GM12878 (cell line): ENCODE results near the gene ELP6. TPM values are rescaled to one million over a fixed set of nuclear protein-coding genes. Genes with fewer than 3 reads are reported as not detected.
A peak's percentile ranks its signal among the peaks of the same experiment; 100 is the strongest.

Source experiments
- ATAC-seq: fragments of 200-7000 bp; cut with Tn5 transposase; 3 replicates; pipeline ENCODE4 v1.9.1; 2020; ENCODE audit warnings: mild to moderate bottlenecking, moderate library complexity
- BruUV-seq: library from RNA; stranded (reverse); fragments of 400-500 nt; replicated peaks from 2 replicates; lab custom pipeline; 2021; lab: Mats Ljungman, UMichigan
- CTCF ChIA-PET: fragments of 300-600 bp; sonication (Branson Sonifier 250); formaldehyde crosslinking; extraction: SDS; loops from one replicate; lab custom pipeline; 2021; ENCODE audit warnings: inconsistent platforms; lab: Yijun Ruan, JAX
- POLR2A ChIA-PET: fragments of 350-600 bp; formaldehyde crosslinking; extraction: SDS; loops from one replicate; lab custom pipeline; 2021; ENCODE audit warnings: inconsistent platforms; lab: Charles Lee
- RAD21 ChIA-PET: fragments of 300-600 bp; sonication (Branson Sonifier 250); formaldehyde crosslinking; loops from one replicate; lab custom pipeline; 2023; ENCODE audit warnings: antibody characterized with exemption; ENCODE audit not compliant: unreplicated experiment; lab: Charles Lee
- SMC1A ChIA-PET: fragments of 300-600 bp; sonication (Branson Sonifier 250); formaldehyde crosslinking; loops from one replicate; lab custom pipeline; 2023; ENCODE audit not compliant: unreplicated experiment, uncharacterized antibody; lab: Charles Lee
- DNase-seq: peaks from one replicate; pipeline ENCODE4 v3.0.0-alpha.2; 2011; ENCODE audit warnings: low read depth, low spot score
- FAIRE-seq: peaks from 3 replicates; lab custom pipeline; 2011; peaks lifted over from hg19 to GRCh38; lab: Jason Lieb, UNC
- H2AFZ ChIP-seq: 2 replicates; pipeline ENCODE4 v1.6.0; 2011; ENCODE audit warnings: low read depth, low read length, control low read depth; ENCODE audit not compliant: control insufficient read depth
- H3K27ac ChIP-seq: 2 replicates; pipeline ENCODE4 v1.5.1; 2011; ENCODE audit warnings: control low read depth; ENCODE audit not compliant: control insufficient read depth, insufficient read depth
- H3K27me3 ChIP-seq, 2 experiments: replicated peaks in 1 of 2; 2 replicates each; pipeline versions ENCODE4 v1.6.0 to v1.6.1; 2011; ENCODE audit warnings: low read length in 1 of 2; ENCODE audit not compliant: control insufficient read depth in 2 of 2, insufficient read depth in 2 of 2
- H3K36me3 ChIP-seq, 2 experiments: 2 replicates each; pipeline ENCODE4 v1.5.1; 2011; ENCODE audit warnings: low read length in 1 of 2; ENCODE audit not compliant: control insufficient read depth in 2 of 2, insufficient read depth in 2 of 2
- H3K4me1 ChIP-seq: 2 replicates; pipeline ENCODE4 v1.6.1; 2011; ENCODE audit warnings: mild to moderate bottlenecking, low read length, moderate library complexity, mixed read lengths; ENCODE audit not compliant: control insufficient read depth, insufficient read depth
- H3K4me2 ChIP-seq: 2 replicates; pipeline ENCODE4 v1.6.0; 2011; ENCODE audit warnings: control low read depth; ENCODE audit not compliant: control insufficient read depth, insufficient read depth
- H3K4me3 ChIP-seq: fragments of 200-600 bp; sonication (generic); 2 replicates; pipeline ENCODE4 v1.5.1; 2016
- H3K79me2 ChIP-seq: 2 replicates; pipeline ENCODE4 v1.6.0; 2011; ENCODE audit warnings: low read length; ENCODE audit not compliant: control insufficient read depth, insufficient read depth
- H3K9ac ChIP-seq: 2 replicates; pipeline ENCODE4 v1.8.0; 2011; ENCODE audit warnings: low read length, control low read depth, mixed read lengths; ENCODE audit not compliant: control insufficient read depth, insufficient read depth
- H3K9me3 ChIP-seq: replicated peaks from 3 replicates; pipeline ENCODE4 v1.5.1; 2011; ENCODE audit warnings: mild to moderate bottlenecking, low read length; ENCODE audit not compliant: control insufficient read depth, insufficient read depth
- H4K20me1 ChIP-seq: 2 replicates; pipeline ENCODE4 v1.6.0; 2011; ENCODE audit not compliant: control insufficient read depth, insufficient read depth
- BRCA1 ChIP-seq: IDR thresholded peaks from 2 replicates; pipeline ENCODE4 v1.6.1; 2011; ENCODE audit warnings: low read depth, low read length, improper control_type of control experiment
- KLF5 ChIP-seq: fragments of 450-650 bp; IDR thresholded peaks from 2 replicates; pipeline ENCODE4 v1.6.1; 2014; ENCODE audit warnings: mild to moderate bottlenecking; ENCODE audit not compliant: partially characterized antibody
- MEF2B ChIP-seq: fragments of 450-650 bp; IDR thresholded peaks from 2 replicates; pipeline ENCODE4 v1.6.1; 2018; ENCODE audit warnings: mild to moderate bottlenecking, moderate library complexity; ENCODE audit not compliant: partially characterized antibody, poor library complexity, severe bottlenecking
- PAX8 ChIP-seq: fragments of 450-650 bp; IDR thresholded peaks from 2 replicates; pipeline ENCODE4 v1.6.1; 2017; ENCODE audit warnings: mild to moderate bottlenecking, moderate library complexity
- ZBTB40 ChIP-seq: fragments of 450-650 bp; IDR thresholded peaks from 2 replicates; pipeline ENCODE4 v1.6.1; 2016; ENCODE audit warnings: mild to moderate bottlenecking, moderate library complexity, borderline replicate concordance
- WGBS: methylation state at CpG from one replicate; pipeline ENCODE4 v1.1.6; 2016; ENCODE audit warnings: low lambda C conversion rate; ENCODE audit not compliant: insufficient replicate concordance, insufficient coverage; ENCODE audit errors: missing lambda C conversion rate; 5-methylcytosine and 5-hydroxymethylcytosine counted together
- in situ Hi-C: fragments of 300-500 bp; cut with MboI; formaldehyde crosslinking; loops from 9 replicates; pipeline ENCODE4 v1.14.3; 2018; ENCODE audit warnings: mixed read lengths
- intact Hi-C: fragments of 100-400 bp; cut with micrococcal nuclease; formaldehyde crosslinking; loops from one replicate; pipeline ENCODE4 v1.14.2; 2022; ENCODE audit not compliant: unreplicated experiment
- polyA plus RNA-seq, 11 experiments: library from polyadenylated mRNA; depleted of rRNA in 4 of 11; unstranded in 6 of 11; stranded (reverse) in 5 of 11; fragments of >200 nt; fragmentation: Nextera tagmentation in 4 of 11; fragmentation: Illumina TruSeq in 1 of 11; extraction: Ambion mirVana in 4 of 11; extraction: Trizol in 1 of 11; gene quantifications; 1 replicate in 1 of 11; 2 replicates in 10 of 11; pipeline versions ENCODE4 v1.2.1 to v1.2.3, GENCODE V29; 2011 to 2016; ENCODE audit warnings: inconsistent platforms in 2 of 11, missing spikeins in 2 of 11, low read depth in 1 of 11
- total RNA-seq, 4 experiments: library from RNA; depleted of rRNA in 3 of 4; stranded (reverse); fragments of >200 nt in 3 of 4; fragmentation: Illumina TruSeq in 1 of 4; extraction: Trizol in 1 of 4; gene quantifications; 2 replicates each; pipeline versions ENCODE4 v1.2.1 to v1.2.3, GENCODE V29; 2013 to 2021

The ELP6 gene
- total and polyA plus RNA-seq, 10 of the 15 experiments (the other 5 are each of a cell fraction or from before 2014, with no cell fraction given), result 39.5 to 83.3 (median 50.2) TPM

- TF ChIP-seq PAX8 (no peak), BRCA1 (no peak), ZBTB40 (0 out of 2 replicates have a peak, but pooled peaks have one; percentile 5), KLF5 (no peak), MEF2B (no peak)
- TF ChIP-seq, all 136 proteins: peak for 1
- ChIA-PET CTCF (interaction anchor here (0.6 to 7.3 kb wide), 19 partner anchors 9 to 1470 kb away, joined by 3 to 118 read pairs (median 3); no protein-coding TSS in a partner anchor), RAD21 (interaction anchor here (0.9 to 3.1 kb wide), 2 partner anchors 10 to 55 kb away, joined by 4 to 47 read pairs; no protein-coding TSS in a partner anchor), POLR2A (interaction anchor here (1.1 to 3.1 kb wide), 3 partner anchors 14 to 60 kb away, joined by 3 to 12 read pairs (median 4); no protein-coding TSS in a partner anchor), SMC1A (interaction anchor here (0.8 to 4.9 kb wide), 5 partner anchors 14 to 56 kb away, joined by 4 to 46 read pairs (median 6); no protein-coding TSS in a partner anchor)
- H3K9me3 ChIP-seq, result no peaks in the 10 kb centered on the region
- H4K20me1 ChIP-seq, result no peaks in the 10 kb centered on the region
- no peak for ATAC-seq
- peak overlapping the region; percentile 58 for H3K4me3 ChIP-seq
- no peak for FAIRE-seq
- intact Hi-C loops, result loop anchor here (1.0 to 5.0 kb wide), 2 partner anchors 36 to 55 kb away; partner anchors contain the start of gene ELP6
- 67% methylated on average over 5 of the region's 5 CpGs for WGBS
- H3K4me2 ChIP-seq, result peak overlapping the region; percentile 69
- peak overlapping the region; percentile 43; the same call in 1 of the 2 replicates for H3K9ac ChIP-seq
- peak overlapping the region; percentile 23; the same call in 1 of the 2 replicates for H3K27ac ChIP-seq
- peaks cover 3% of the 10 kb centered on the region for H3K4me1 ChIP-seq
- peaks cover 35% of the 10 kb centered on the region for H3K79me2 ChIP-seq
- H2AFZ ChIP-seq, result peak overlapping the region; percentile 78
- no peaks in the 10 kb centered on the region for H3K27me3 ChIP-seq
- H3K36me3 ChIP-seq, result no peaks in the 10 kb centered on the region; a peak in 1 of 4 replicates
- DNase-seq, result no peak
- in situ Hi-C loops, result loop anchor here (5.0 kb wide), 1 partner anchor 54 kb away; no protein-coding TSS in a partner anchor
- BruUV-seq, result no TSS peak
These were observed 37.2 kb downstream of the ELP6 start for GRCh38 chr3:47476330-47476626.
